Common myeloid progenitor, CD34-positive (primary cell): ENCODE results near the gene FBLN1.
"Not testable (repeated sequence)": the region's sequence is repeated elsewhere in the genome, so short reads cannot be mapped to it uniquely, and the experiment has no call there.

Experiments
- CTCF ChIA-PET: fragments of 350-600 bp; sonication (Branson Sonifier 250); formaldehyde crosslinking; loops from one replicate; lab custom pipeline; 2021; ENCODE audit warnings: antibody characterized with exemption; lab: Charles Lee
- POLR2A ChIA-PET: fragments of 350-600 bp; sonication (Branson Sonifier 250); formaldehyde crosslinking; loops from one replicate; lab custom pipeline; 2021; ENCODE audit warnings: antibody characterized with exemption; lab: Charles Lee
- DNase-seq, 3 donors: peaks; one replicate each; pipeline versions ENCODE4 v3.0.0 to v3.0.0-alpha.2; 2013
- H3K27ac ChIP-seq, 2 experiments: 1 replicate in 1 of 2; 2 replicates in 1 of 2; pipeline ENCODE4 v1.7.0; 2013; ENCODE audit warnings: inconsistent platforms in 2 of 2, low read length in 2 of 2, mild to moderate bottlenecking in 2 of 2, low read depth in 1 of 2, moderate library complexity in 1 of 2; ENCODE audit not compliant: severe bottlenecking in 2 of 2, insufficient read depth in 1 of 2, poor library complexity in 1 of 2
- H3K27me3 ChIP-seq, 5 experiments: replicated peaks in 2 of 5; 1 replicate in 3 of 5; 2 replicates in 2 of 5; pipeline versions ENCODE4 v1.6.1 to v1.7.0; 2013; ENCODE audit warnings: low read length in 4 of 5, mild to moderate bottlenecking in 2 of 5, moderate library complexity in 2 of 5, inconsistent platforms in 1 of 5; ENCODE audit not compliant: insufficient read depth in 5 of 5, control insufficient read depth in 4 of 5
- H3K36me3 ChIP-seq, 4 experiments: 1 replicate in 2 of 4; 2 replicates in 2 of 4; pipeline versions ENCODE4 v1.6.1 to v1.7.0; 2013; ENCODE audit warnings: low read length in 3 of 4, control low read depth in 1 of 4, mild to moderate bottlenecking in 1 of 4; ENCODE audit not compliant: control insufficient read depth in 4 of 4, insufficient read depth in 4 of 4
- H3K4me1 ChIP-seq, 4 experiments: 1 replicate in 3 of 4; 2 replicates in 1 of 4; pipeline versions ENCODE4 v1.6.1 to v1.7.1; 2013; ENCODE audit warnings: low read length in 3 of 4, mild to moderate bottlenecking in 3 of 4, control low read depth in 1 of 4, inconsistent platforms in 1 of 4, moderate library complexity in 1 of 4; ENCODE audit not compliant: control insufficient read depth in 4 of 4, insufficient read depth in 4 of 4; ENCODE audit errors: control extremely low read depth in 1 of 4
- H3K4me3 ChIP-seq, 7 experiments: 1 replicate in 4 of 7; 2 replicates in 3 of 7; pipeline versions ENCODE4 v1.5.1 to v1.7.0; 2013; ENCODE audit warnings: mild to moderate bottlenecking in 7 of 7, low read length in 6 of 7, moderate library complexity in 6 of 7, inconsistent platforms in 2 of 7, low read depth in 2 of 7, control low read depth in 1 of 7; ENCODE audit not compliant: insufficient read depth in 4 of 7, control insufficient read depth in 1 of 7; ENCODE audit errors: extremely low read depth in 1 of 7
- H3K9me3 ChIP-seq, 5 experiments: 1 replicate in 4 of 5; 2 replicates in 1 of 5; pipeline versions ENCODE4 v1.6.1 to v1.7.1; 2013; ENCODE audit warnings: low read length in 4 of 5, mild to moderate bottlenecking in 2 of 5, inconsistent platforms in 1 of 5, low read depth in 1 of 5, moderate library complexity in 1 of 5; ENCODE audit not compliant: control insufficient read depth in 4 of 5, insufficient read depth in 2 of 5; ENCODE audit errors: control extremely low read depth in 1 of 5
- WGBS: methylation state at CpG from one replicate; pipeline ENCODE4 v1.1.5; 2013; ENCODE audit not compliant: insufficient coverage; 5-methylcytosine and 5-hydroxymethylcytosine counted together

FBLN1 gene

GRCh38 chr22:45615364-45615763, 112.7 kb downstream of the FBLN1 start:
- no peak for DNase-seq
- Histone ChIP-seq H3K36me3 (no peaks in the 10 kb centered on the region), H3K27me3 (no peaks in the 10 kb centered on the region), H3K4me3 (no peak overlapping the region), H3K4me1 (peaks cover 0 to 14% (median 9%) of the 10 kb centered on the region in 4 experiments), H3K27ac (no peak overlapping the region), H3K9me3 (peaks cover 0 to 5% (median 0%) of the 10 kb centered on the region in 5 experiments)
- 100% methylated on average over 2 of the region's 3 CpGs for WGBS
- ChIA-PET CTCF (interaction anchor here (0.7 to 1.1 kb wide), 2 partner anchors 17 to 25 kb away, joined by 3 read pairs; no protein-coding TSS in a partner anchor), POLR2A (no interaction called here)

- DNase-seq: no peak
- no CpG with 5 or more reads among the region's 2 CpGs for whole genome bisulfite sequencing
- H3K4me3 ChIP-seq: no peak overlapping the region
- POLR2A ChIA-PET: no interaction called here
- CTCF ChIA-PET: interaction anchor here (1.1 kb wide), 1 partner anchor 27 kb away, joined by 3 read pairs; no protein-coding TSS in a partner anchor
- H3K4me1 ChIP-seq: peaks cover 0 to 14% (median 9%) of the 10 kb centered on the region in 4 experiments
- peaks cover 0 to 5% (median 0%) of the 10 kb centered on the region in 5 experiments for H3K9me3 ChIP-seq
- H3K36me3 ChIP-seq: no peaks in the 10 kb centered on the region
- no peaks in the 10 kb centered on the region for H3K27me3 ChIP-seq
- no peak overlapping the region for H3K27ac ChIP-seq
Observed at GRCh38 chr22:45616432-45616831, 113.7 kb downstream of the FBLN1 start.

- DNase-seq: no peak
- Histone ChIP-seq H3K27ac (no peak overlapping the region), H3K27me3 (no peaks in the 10 kb centered on the region), H3K4me1 (peaks cover 0 to 5% (median under 1%) of the 10 kb centered on the region in 4 experiments), H3K9me3 (peaks cover 0 to 5% (median 0%) of the 10 kb centered on the region in 5 experiments), H3K4me3 (no peak overlapping the region), H3K36me3 (no peaks in the 10 kb centered on the region)
- ChIA-PET CTCF (interaction anchor here (1.1 to 1.3 kb wide), 2 partner anchors 11 to 27 kb away, joined by 3 read pairs; no protein-coding TSS in a partner anchor), POLR2A (no interaction called here)
- WGBS: 100% methylated on average over 2 of the region's 8 CpGs
Observed at GRCh38 chr22:45617948-45618347, 115.3 kb downstream of the FBLN1 start.

GRCh38 chr22:45620706-45621105, 118.0 kb downstream of the FBLN1 start:
- H3K9me3 ChIP-seq: peaks cover 0 to 5% (median 0%) of the 10 kb centered on the region in 5 experiments
- peak in 2 of 3 donors; percentile 55 to 64 for DNase-seq
- peaks cover 0 to 6% (median 0%) of the 10 kb centered on the region in 5 experiments for H3K27me3 ChIP-seq
- H3K27ac ChIP-seq: no peak overlapping the region
- CTCF ChIA-PET: no interaction called here
- H3K4me3 ChIP-seq: no peak overlapping the region
- peaks cover 0 to 3% (median 0%) of the 10 kb centered on the region in 4 experiments for H3K4me1 ChIP-seq
- no peaks in the 10 kb centered on the region for H3K36me3 ChIP-seq
- no CpG with 5 or more reads among the region's 3 CpGs for WGBS
- POLR2A ChIA-PET: no interaction called here

- Histone ChIP-seq H3K27me3 (peaks cover 0 to 6% (median 0%) of the 10 kb centered on the region in 5 experiments), H3K27ac (no peak overlapping the region), H3K9me3 (no peaks in the 10 kb centered on the region), H3K4me3 (no peak overlapping the region), H3K36me3 (no peaks in the 10 kb centered on the region), H3K4me1 (peaks cover 0 to 3% (median 0%) of the 10 kb centered on the region in 4 experiments)
- DNase-seq: no peak
- CTCF ChIA-PET: interaction anchor here (0.9 kb wide), 1 partner anchor 16 kb away, joined by 3 read pairs; no protein-coding TSS in a partner anchor
- POLR2A ChIA-PET: no interaction called here
- 96% methylated on average over 8 of the region's 11 CpGs for WGBS
Observed at GRCh38 chr22:45621836-45622600, 119.3 kb downstream of the FBLN1 start.

GRCh38 chr22:45623464-45624145, 120.9 kb downstream of the FBLN1 start:
- H3K27ac ChIP-seq, POLR2A ChIA-PET, H3K4me3 ChIP-seq, H3K36me3 ChIP-seq, DNase-seq, H3K27me3 ChIP-seq, H3K9me3 ChIP-seq, H3K4me1 ChIP-seq: not testable (repeated sequence)
- CTCF ChIA-PET: interaction anchor here (1.0 to 1.1 kb wide), 2 partner anchors 16 to 20 kb away, joined by 3 to 5 read pairs; no protein-coding TSS in a partner anchor
- no CpG with 5 or more reads among the region's 3 CpGs for WGBS
